Ishikawa (cell line): Measurements from ENCODE around the gene GAL3ST1.

ENCODE experiments used
- CEBPB ChIP-seq: IDR thresholded peaks from 2 replicates; pipeline ENCODE4 v1.6.1; 2012
- CREB1 ChIP-seq: IDR thresholded peaks from 2 replicates; pipeline ENCODE4 v1.6.1; 2012; ENCODE audit warnings: low read depth
- EGR1 ChIP-seq: IDR thresholded peaks from 2 replicates; pipeline ENCODE4 v1.6.1; 2012
- EP300 ChIP-seq: IDR thresholded peaks from 2 replicates; pipeline ENCODE4 v1.6.1; 2012; ENCODE audit warnings: borderline replicate concordance
- FOXM1 ChIP-seq: IDR thresholded peaks from 2 replicates; pipeline ENCODE4 v1.6.1; 2012; ENCODE audit warnings: low read depth, borderline replicate concordance
- MAX ChIP-seq: IDR thresholded peaks from 2 replicates; pipeline ENCODE4 v1.6.1; 2012
- NFIC ChIP-seq: IDR thresholded peaks from 2 replicates; pipeline ENCODE4 v1.6.1; 2012
- RAD21 ChIP-seq: IDR thresholded peaks from 2 replicates; pipeline ENCODE4 v1.6.1; 2012; ENCODE audit warnings: low read depth
- REST ChIP-seq: IDR thresholded peaks from 2 replicates; pipeline ENCODE4 v1.6.1; 2012; ENCODE audit warnings: low read depth, mild to moderate bottlenecking
- TAF1 ChIP-seq: IDR thresholded peaks from 2 replicates; pipeline ENCODE4 v1.6.1; 2012; ENCODE audit warnings: low read depth, mild to moderate bottlenecking
- TCF12 ChIP-seq: IDR thresholded peaks from 2 replicates; pipeline ENCODE4 v1.6.1; 2012; ENCODE audit warnings: low read depth
- TEAD4 ChIP-seq: IDR thresholded peaks from 2 replicates; pipeline ENCODE4 v1.6.1; 2012
- USF1 ChIP-seq: IDR thresholded peaks from 2 replicates; pipeline ENCODE4 v1.6.1; 2012
- YY1 ChIP-seq: IDR thresholded peaks from 2 replicates; pipeline ENCODE4 v1.6.1; 2012; ENCODE audit warnings: low read depth
- ZBTB7A ChIP-seq: IDR thresholded peaks from 2 replicates; pipeline ENCODE4 v1.6.1; 2012; ENCODE audit warnings: low read depth

The GAL3ST1 gene

GRCh38 chr22:30565341-30565740, 9.1 kb downstream of the GAL3ST1 start:
- no peak for TF ChIP-seq YY1
- no peak for TF ChIP-seq ZBTB7A
- no peak for TF ChIP-seq USF1
- no peak for TF ChIP-seq REST
- TF ChIP-seq RAD21 = no peak
- TF ChIP-seq TCF12 = no peak
- TF ChIP-seq EGR1 = no peak
- no peak for TF ChIP-seq CEBPB

- TF ChIP-seq EGR1 = no peak
- TF ChIP-seq EP300 = no peak
- TF ChIP-seq TAF1 = no peak
- no peak for TF ChIP-seq CEBPB
- no peak for TF ChIP-seq ZBTB7A
- TF ChIP-seq NFIC = no peak
- TF ChIP-seq MAX = no peak
- no peak for TF ChIP-seq FOXM1
- TF ChIP-seq CREB1 = no peak
- TF ChIP-seq TCF12 = no peak
- TF ChIP-seq RAD21 = no peak
- TF ChIP-seq USF1 = no peak
- no peak for TF ChIP-seq YY1
- no peak for TF ChIP-seq REST
- no peak for TF ChIP-seq TEAD4
These were observed 9.7 kb downstream of the GAL3ST1 start for GRCh38 chr22:30564761-30565119.

- TF ChIP-seq ZBTB7A (no peak), RAD21 (no peak), FOXM1 (no peak), NFIC (no peak), TCF12 (no peak), TEAD4 (no peak), REST (no peak), USF1 (no peak)
These were observed 10.3 kb downstream of the GAL3ST1 start for GRCh38 chr22:30564045-30564760.

- TF ChIP-seq RAD21 = no peak
- TF ChIP-seq ZBTB7A = no peak
- no peak for TF ChIP-seq EGR1
- no peak for TF ChIP-seq TAF1
- TF ChIP-seq YY1 = no peak
- TF ChIP-seq CEBPB = no peak
- no peak for TF ChIP-seq MAX
- no peak for TF ChIP-seq CREB1
- no peak for TF ChIP-seq USF1
- TF ChIP-seq TCF12 = no peak
- TF ChIP-seq FOXM1 = no peak
- TF ChIP-seq TEAD4 = no peak
- no peak for TF ChIP-seq EP300
- TF ChIP-seq NFIC = no peak
- TF ChIP-seq REST = no peak
These were observed 12.1 kb downstream of the GAL3ST1 start for GRCh38 chr22:30562366-30562765.
